GM19025 (cell line): ENCODE results near the gene INSR.
"Not testable (repeated sequence)": the region's sequence is repeated elsewhere in the genome, so short reads cannot be mapped to it uniquely, and the experiment has no call there.

ENCODE experiments used
- ATAC-seq: cut with Tn5 transposase; IDR thresholded peaks from one replicate; pipeline ENCODE4 v1.9.1; 2021; ENCODE audit warnings: mild to moderate bottlenecking, low read depth, moderate library complexity; ENCODE audit not compliant: unreplicated experiment

The INSR gene

GRCh38 chr19:7258840-7259395, 35.3 kb downstream of the INSR start:
- ATAC-seq, result no peak

- ATAC-seq, result no peak
These were observed 36.0 kb downstream of the INSR start for GRCh38 chr19:7258041-7258839.

DNA sequence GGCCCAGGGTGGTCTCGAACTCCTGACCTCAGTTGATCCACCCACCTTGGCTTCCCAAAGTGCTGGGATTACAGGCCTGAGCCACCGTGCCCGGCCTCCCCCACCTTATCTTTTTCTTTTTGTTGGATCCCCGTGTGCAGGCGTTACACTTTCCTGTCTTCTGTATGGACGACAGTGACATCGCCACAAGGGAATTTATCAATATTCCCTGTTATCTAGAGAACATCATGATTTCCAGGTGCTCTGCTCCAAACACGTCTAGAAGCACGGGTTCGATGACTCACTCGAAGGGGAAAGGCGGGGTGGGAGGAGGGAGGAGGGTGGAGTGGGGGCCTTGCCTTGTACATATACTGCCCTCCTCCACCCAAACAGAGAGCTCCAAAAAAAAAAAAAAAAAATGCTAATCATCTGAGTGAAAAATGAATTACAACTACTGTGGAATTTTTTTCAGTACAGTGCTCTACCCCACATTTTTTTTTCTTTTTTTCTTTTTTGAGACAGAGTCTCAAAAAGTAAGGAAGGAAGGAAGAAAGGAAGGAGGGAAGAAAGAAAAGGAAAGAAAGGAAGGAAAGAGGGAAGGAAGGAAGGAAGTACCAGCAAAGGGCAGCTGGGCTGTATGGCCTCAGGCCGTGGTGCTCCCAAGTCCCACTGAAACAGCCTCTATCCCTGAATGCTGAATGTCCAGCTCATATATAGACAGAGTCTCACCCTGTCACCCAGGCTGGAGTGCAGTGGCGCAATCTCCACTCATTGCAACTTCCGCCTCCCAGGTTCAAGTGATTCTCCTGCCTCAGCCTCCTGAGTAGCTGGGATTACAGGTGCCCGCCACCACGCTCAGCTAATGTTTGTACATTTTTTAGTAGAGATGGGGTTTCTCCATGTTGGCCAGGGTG, 36.8 kb downstream of the INSR start:
- no peak for ATAC-seq

- no peak for ATAC-seq
These were observed 38.6 kb downstream of the INSR start for GRCh38 chr19:7255631-7256030.

DNA sequence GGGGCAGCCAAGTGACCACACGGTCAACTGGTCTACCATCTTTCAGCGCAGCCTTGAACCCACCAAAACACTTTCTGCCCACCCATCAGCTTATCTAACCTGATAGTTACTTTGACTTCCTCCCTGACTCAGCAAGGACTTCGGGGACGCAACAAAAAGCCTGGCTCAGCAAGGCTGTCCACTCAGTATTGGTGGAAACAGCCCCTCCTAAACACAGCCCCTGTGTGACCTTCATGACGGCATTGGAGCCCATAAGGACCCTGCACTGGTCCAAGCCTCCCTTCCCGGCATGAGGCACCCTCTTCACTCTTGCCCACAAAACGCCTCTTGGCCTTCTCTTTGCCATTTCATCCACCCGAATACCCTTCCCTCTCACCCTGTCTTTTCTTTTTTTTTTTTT, 39.1 kb downstream of the INSR start:
- ATAC-seq, result no peak

- ATAC-seq, result no peak
These were observed 39.6 kb downstream of the INSR start for GRCh38 chr19:7254590-7254989.

DNA sequence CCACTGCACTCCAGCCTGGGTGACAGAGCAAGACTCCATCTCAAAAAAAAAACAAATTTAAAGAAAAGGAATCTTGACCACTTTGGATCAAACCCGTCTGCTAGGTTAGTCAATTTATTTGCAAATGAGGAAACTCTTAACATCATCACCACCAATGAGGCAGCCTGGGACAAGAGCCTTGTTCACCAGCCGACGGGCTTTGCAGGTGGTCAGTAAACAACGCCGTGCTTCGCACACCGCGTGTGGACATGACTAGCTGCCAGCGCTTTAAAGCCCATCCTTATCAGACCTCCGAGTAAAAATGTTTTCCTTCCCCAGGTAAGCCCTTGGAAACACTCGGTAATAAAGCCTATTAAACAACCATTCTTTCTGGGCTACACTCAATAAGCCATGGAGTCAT, 41.9 kb downstream of the INSR start:
- no peak for ATAC-seq

DNA sequence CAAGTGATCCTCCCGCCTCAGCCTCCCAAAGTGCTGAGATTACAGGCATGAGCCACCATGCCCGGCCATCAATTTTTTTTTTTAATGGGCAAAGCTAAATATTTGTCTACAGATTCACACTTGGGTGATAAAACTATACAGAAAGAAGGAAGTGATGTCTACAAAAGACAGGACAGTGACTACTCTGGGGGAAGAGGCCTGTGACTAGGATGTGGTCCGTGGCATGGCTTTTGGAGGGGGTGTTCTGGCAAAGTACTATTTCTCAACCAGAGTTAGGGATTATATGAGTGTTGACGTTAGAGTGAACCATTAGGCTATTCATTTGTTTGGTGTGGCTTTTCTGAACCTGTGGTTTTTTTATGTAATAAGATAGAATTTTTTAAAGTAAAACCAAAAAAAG, 42.7 kb downstream of the INSR start:
- ATAC-seq, result no peak

GRCh38 chr19:7250951-7251350, 43.3 kb downstream of the INSR start:
- ATAC-seq, result no peak

GRCh38 chr19:7250057-7250596, 44.1 kb downstream of the INSR start:
- no peak for ATAC-seq

DNA sequence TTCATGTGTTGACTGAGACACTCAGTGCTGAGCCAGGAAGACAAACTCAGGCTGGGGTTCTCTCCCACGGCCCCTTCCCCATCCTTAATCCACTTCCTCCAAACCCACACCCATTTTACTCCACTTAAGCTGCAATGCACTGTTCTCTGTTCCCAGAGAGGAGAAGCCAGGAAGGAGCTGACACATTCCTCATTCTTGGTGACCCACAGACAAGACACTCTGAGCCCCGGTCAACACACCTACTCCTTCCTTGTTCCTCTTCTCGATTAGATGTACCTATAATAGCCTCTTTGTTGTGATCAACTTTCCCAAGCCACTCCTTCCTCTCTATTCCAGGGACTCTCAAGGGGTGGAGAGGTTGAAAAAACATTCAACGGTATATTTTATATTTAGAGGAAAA, 47.1 kb downstream of the INSR start:
- no peak for ATAC-seq

DNA sequence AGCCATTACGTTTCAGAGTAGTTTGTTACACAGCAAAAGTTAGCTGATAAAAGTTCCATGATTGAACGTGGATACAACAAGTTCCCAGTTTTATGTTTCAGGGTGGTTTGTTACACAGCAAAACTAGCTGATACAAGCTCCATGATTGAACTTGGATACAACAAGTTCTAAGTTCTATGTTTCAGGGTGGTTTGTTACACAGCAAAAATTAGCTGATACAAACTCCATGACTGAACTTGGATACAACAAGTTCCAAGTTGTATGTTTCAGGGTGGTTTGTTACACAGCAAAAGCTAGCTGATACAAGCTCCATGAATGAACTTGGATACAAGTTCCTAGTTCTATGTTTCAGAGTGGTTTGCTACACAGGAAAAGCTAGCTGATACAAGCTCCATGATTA, 47.6 kb downstream of the INSR start:
- ATAC-seq, result no peak

DNA sequence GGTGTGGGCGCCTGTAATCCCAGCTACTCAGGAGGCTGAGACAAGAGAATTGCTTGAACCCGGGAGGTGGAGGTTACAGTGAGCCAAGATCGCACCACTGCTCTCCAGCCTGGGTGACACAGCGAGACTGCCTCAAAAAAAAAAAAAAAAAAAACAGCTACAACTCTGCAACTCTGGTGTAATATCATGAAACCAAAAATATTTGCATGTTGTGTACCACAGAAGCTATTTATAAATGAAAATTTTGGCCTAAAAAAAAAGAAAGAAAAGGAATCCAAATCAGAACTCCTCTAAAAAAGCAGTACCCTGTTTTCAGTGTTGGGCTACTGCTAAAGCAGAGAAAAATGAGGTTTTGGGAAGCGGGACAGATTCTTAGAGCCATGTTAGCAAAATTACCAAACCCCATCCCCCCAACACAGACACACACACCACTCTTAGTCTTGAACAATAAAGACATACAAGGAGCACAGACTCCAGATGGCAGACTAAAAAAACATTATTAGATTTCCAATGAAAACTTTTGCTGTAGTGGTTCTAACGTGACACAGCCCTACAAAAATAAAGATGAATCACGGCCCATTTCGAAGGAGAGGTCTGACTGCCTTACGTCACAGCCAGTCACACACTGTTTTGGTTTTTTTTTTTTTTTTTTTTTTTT, 51.5 kb downstream of the INSR start:
- ATAC-seq, result no peak

DNA sequence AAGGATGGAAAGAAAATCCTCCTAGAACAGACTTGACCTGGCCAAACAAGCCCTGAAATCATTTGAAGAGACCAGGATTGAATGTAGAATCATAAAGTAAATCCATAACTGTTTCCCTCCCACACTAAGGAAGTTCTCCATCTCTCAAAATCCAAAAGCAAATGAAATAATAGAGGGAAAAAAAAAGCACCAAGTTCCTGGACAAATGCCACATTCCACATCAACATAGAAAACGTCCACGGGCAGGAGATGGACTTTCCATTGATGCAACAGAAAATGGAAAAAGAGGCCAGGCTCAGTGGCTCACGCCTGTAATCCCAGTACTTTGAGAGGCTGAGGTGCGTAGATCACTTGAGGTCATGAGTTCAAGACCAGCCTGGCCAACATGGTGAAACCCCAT, 56.2 kb downstream of the INSR start:
- no peak for ATAC-seq

- ATAC-seq, result no peak
These were observed 58.1 kb downstream of the INSR start for GRCh38 chr19:7236153-7236552.

GRCh38 chr19:7230826-7231225, 63.4 kb downstream of the INSR start:
- no peak for ATAC-seq

- no peak for ATAC-seq
These were observed 64.5 kb downstream of the INSR start for GRCh38 chr19:7229735-7230134.

- ATAC-seq, result no peak
These were observed 65.2 kb downstream of the INSR start for GRCh38 chr19:7228935-7229541.

GRCh38 chr19:7227735-7228134, 66.5 kb downstream of the INSR start:
- no peak for ATAC-seq

DNA sequence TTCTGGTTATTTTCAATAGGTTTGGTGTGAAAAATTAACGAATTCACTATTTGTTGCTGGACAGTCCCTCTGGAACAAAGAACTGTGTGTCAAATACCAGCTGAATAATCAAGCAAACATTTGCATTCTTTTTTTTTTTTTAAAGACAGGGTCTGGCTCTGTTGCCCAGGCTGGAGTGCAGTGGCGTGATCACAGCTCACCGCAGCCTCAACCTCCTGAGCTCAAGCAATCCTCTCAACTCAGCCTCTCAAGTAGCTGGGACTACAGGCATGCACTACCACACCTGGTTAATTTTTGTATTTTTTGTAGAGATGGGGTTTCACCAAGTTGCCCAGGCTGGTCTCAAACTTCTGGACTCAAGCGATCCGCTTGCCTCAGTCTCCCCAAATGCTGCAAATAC, 67.1 kb downstream of the INSR start:
- not testable (repeated sequence) for ATAC-seq
